Endodermal cell (in vitro differentiated cells): Measurements from ENCODE around the gene ZNF513. TPM values are rescaled to one million over a fixed set of nuclear protein-coding genes. Genes with fewer than 3 reads are reported as not detected.

Source experiments
- DNase-seq: peaks from one replicate; pipeline ENCODE4 v3.0.0-alpha.2; 2017
- H3K27ac ChIP-seq: 2 replicates; pipeline ENCODE4 v1.5.1; 2013; ENCODE audit warnings: mild to moderate bottlenecking, low read depth, low read length, moderate library complexity
- H3K27me3 ChIP-seq: 2 replicates; pipeline ENCODE4 v1.6.1; 2013; ENCODE audit warnings: mild to moderate bottlenecking, low read length, moderate library complexity; ENCODE audit not compliant: insufficient read depth, control insufficient read depth, poor library complexity, severe bottlenecking
- H3K36me3 ChIP-seq: 2 replicates; pipeline ENCODE4 v1.7.0; 2013; ENCODE audit warnings: mild to moderate bottlenecking, low read length, moderate library complexity; ENCODE audit not compliant: control insufficient read depth, insufficient read depth
- H3K4me1 ChIP-seq: one replicate; pipeline ENCODE4 v1.7.0; 2013; ENCODE audit warnings: low read length; ENCODE audit not compliant: control insufficient read depth, insufficient read depth
- H3K4me3 ChIP-seq: 2 replicates; pipeline ENCODE4 v1.5.1; 2013; ENCODE audit warnings: mild to moderate bottlenecking, low read length, moderate library complexity
- H3K9ac ChIP-seq: 2 replicates; pipeline ENCODE4 v1.6.1; 2013; ENCODE audit warnings: mild to moderate bottlenecking, low read length, moderate library complexity; ENCODE audit not compliant: poor library complexity, severe bottlenecking; ENCODE audit errors: extremely low read depth
- H3K9me3 ChIP-seq: 2 replicates; pipeline ENCODE4 v1.6.1; 2013; ENCODE audit warnings: mild to moderate bottlenecking, low read length, moderate library complexity; ENCODE audit not compliant: control insufficient read depth
- H3K27ac Mint-ChIP-seq: 2 replicates; pipeline ENCODE4 v1.8.0; 2020; ENCODE audit warnings: mixed read lengths
- H3K27me3 Mint-ChIP-seq: 2 replicates; pipeline ENCODE4 v1.8.0; 2021; ENCODE audit warnings: mild to moderate bottlenecking, mixed read lengths; ENCODE audit not compliant: insufficient read depth
- H3K36me3 Mint-ChIP-seq: 2 replicates; pipeline ENCODE4 v1.8.0; 2020; ENCODE audit warnings: low read depth, mixed read lengths
- H3K4me1 Mint-ChIP-seq: 2 replicates; pipeline ENCODE4 v1.8.0; 2020; ENCODE audit warnings: mixed read lengths
- H3K4me3 Mint-ChIP-seq: 2 replicates; pipeline ENCODE4 v1.8.0; 2020; ENCODE audit warnings: mild to moderate bottlenecking, moderate library complexity, mixed read lengths
- H3K9me3 Mint-ChIP-seq: 2 replicates; pipeline ENCODE4 v1.8.0; 2020; ENCODE audit warnings: mild to moderate bottlenecking, mixed read lengths
- CTCF ChIP-seq: fragments of 200-600 bp; sonication (generic); conservative IDR thresholded peaks from 2 replicates; pipeline ENCODE4 v1.5.0; 2021; ENCODE audit warnings: antibody characterized with exemption, mild to moderate bottlenecking
- WGBS, 2 experiments: methylation state at CpG; one replicate each; pipeline versions ENCODE4 v1.1.5 to v1.1.7; 2013; ENCODE audit warnings: missing lambda C conversion rate in 2 of 2, mixed read lengths in 1 of 2; ENCODE audit not compliant: insufficient coverage in 1 of 2, insufficient read length in 1 of 2; 5-methylcytosine and 5-hydroxymethylcytosine counted together
- total RNA-seq, 2 donors: library from RNA; stranded (reverse); fragmentation: NEBNext Ultra II Directional in 1 of 2; extraction: Animal tissue kit (Norgen Biotek cat#: 25700) in 1 of 2; gene quantifications; 2 replicates in 1 of 2; 3 replicates in 1 of 2; pipeline ENCODE4 v1.2.1, GENCODE V29; 2021

ZNF513 gene
- total RNA-seq, 2 donors from 2014 or later = 30.7 to 32.5 TPM

- no peak for DNase-seq
- Mint-ChIP-seq H3K27ac (no peak overlapping the region), H3K27me3 (no peaks in the 10 kb centered on the region), H3K9me3 (no peaks in the 10 kb centered on the region), H3K4me3 (no peak overlapping the region), H3K36me3 (peaks cover 58% of the 10 kb centered on the region), H3K4me1 (peaks cover 26% of the 10 kb centered on the region)
- H3K9me3 ChIP-seq = no peaks in the 10 kb centered on the region
- H3K36me3 ChIP-seq = peaks cover 69% of the 10 kb centered on the region
- H3K4me1 ChIP-seq = peaks cover 7% of the 10 kb centered on the region
- WGBS, 2 experiments = 94 to 96% methylated on average over 10 to 20 of the region's 20 CpGs
- no peak overlapping the region for H3K27ac ChIP-seq
- no peaks in the 10 kb centered on the region for H3K27me3 ChIP-seq
- no peak for TF ChIP-seq CTCF
- no peak overlapping the region for H3K4me3 ChIP-seq
- H3K9ac ChIP-seq = no peak overlapping the region
Observed at GRCh38 chr2:27375513-27376099, 4.9 kb downstream of the ZNF513 start.

DNA sequence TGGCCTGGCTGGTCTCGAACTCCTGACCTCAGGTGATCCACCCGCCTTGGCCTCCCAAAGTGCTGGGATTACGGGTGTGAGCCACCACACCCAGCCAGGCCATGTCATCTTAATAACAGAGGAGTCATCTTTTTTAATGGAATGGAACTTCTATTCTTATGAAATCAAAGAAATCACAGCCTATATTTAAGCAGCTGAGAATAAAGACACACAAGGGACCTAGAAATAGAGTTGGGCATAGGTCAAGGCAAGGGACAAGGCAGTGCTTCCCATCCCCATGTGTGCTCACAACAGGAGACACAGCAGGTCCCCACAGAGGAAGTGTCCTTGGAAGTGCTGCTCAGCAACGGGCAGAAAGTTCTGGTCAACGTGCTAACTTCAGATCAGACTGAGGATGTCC is 7.0 kb downstream of the ZNF513 start:
- Histone ChIP-seq H3K9ac (no peak overlapping the region), H3K27me3 (no peaks in the 10 kb centered on the region), H3K4me1 (peaks cover 2% of the 10 kb centered on the region), H3K36me3 (peaks cover 68% of the 10 kb centered on the region), H3K27ac (no peak overlapping the region), H3K9me3 (no peaks in the 10 kb centered on the region), H3K4me3 (no peak overlapping the region)
- Mint-ChIP-seq H3K36me3 (peaks cover 63% of the 10 kb centered on the region), H3K4me1 (peaks cover 25% of the 10 kb centered on the region), H3K9me3 (no peaks in the 10 kb centered on the region), H3K27me3 (no peaks in the 10 kb centered on the region), H3K27ac (no peak overlapping the region), H3K4me3 (no peak overlapping the region)
- 95 to 100% methylated on average over 4 to 5 of the region's 5 CpGs for WGBS, 2 experiments
- TF ChIP-seq CTCF = no peak
- no peak for DNase-seq

- no peak for DNase-seq
- peaks cover 26% of the 10 kb centered on the region for H3K4me1 Mint-ChIP-seq
- H3K36me3 ChIP-seq = peaks cover 68% of the 10 kb centered on the region
- H3K4me1 ChIP-seq = peaks cover 2% of the 10 kb centered on the region
- no peak for TF ChIP-seq CTCF
- WGBS, 2 experiments = 92 to 93% methylated on average over 6 of the region's 6 CpGs
- peaks cover 63% of the 10 kb centered on the region for H3K36me3 Mint-ChIP-seq
- peak overlapping the region; percentile 16 for H3K27ac Mint-ChIP-seq
- H3K27me3 Mint-ChIP-seq = no peaks in the 10 kb centered on the region
- H3K9me3 Mint-ChIP-seq = no peaks in the 10 kb centered on the region
- no peaks in the 10 kb centered on the region for H3K9me3 ChIP-seq
- no peak overlapping the region for H3K9ac ChIP-seq
- H3K4me3 Mint-ChIP-seq = no peak overlapping the region
- H3K4me3 ChIP-seq = no peak overlapping the region
- no peaks in the 10 kb centered on the region for H3K27me3 ChIP-seq
- no peak overlapping the region for H3K27ac ChIP-seq
Observed at GRCh38 chr2:27372937-27373336, 7.6 kb downstream of the ZNF513 start.
